OCI-LY1 (cell line): ENCODE results near the gene CMA1.
"Not testable (repeated sequence)": the region's sequence is repeated elsewhere in the genome, so short reads cannot be mapped to it uniquely, and the experiment has no call there.

ENCODE experiments used
- H2AFZ ChIP-seq: fragments of 200-600 bp; sonication (generic), shearing (Covaris generic); 2 replicates; pipeline ENCODE4 v1.6.0; 2014; ENCODE audit warnings: antibody characterized with exemption, mild to moderate bottlenecking, low read length
- H3F3A ChIP-seq: fragments of 200-600 bp; sonication (generic), shearing (Covaris generic); 2 replicates; pipeline ENCODE4 v1.6.0; 2014; ENCODE audit warnings: mild to moderate bottlenecking, antibody characterized with exemption, low read length, moderate library complexity; ENCODE audit not compliant: insufficient read depth
- H3K27ac ChIP-seq: fragments of 200-600 bp; sonication (generic); 2 replicates; pipeline ENCODE4 v1.5.1; 2014; ENCODE audit warnings: low read length, mixed run types, mild to moderate bottlenecking, low read depth; ENCODE audit not compliant: poor library complexity, severe bottlenecking
- H3K27me3 ChIP-seq: fragments of 200-600 bp; sonication (generic); 2 replicates; pipeline ENCODE4 v1.6.0; 2014; ENCODE audit warnings: antibody characterized with exemption, mild to moderate bottlenecking, low read length, moderate library complexity; ENCODE audit not compliant: insufficient read depth
- H3K36me3 ChIP-seq: fragments of 200-600 bp; sonication (generic); 2 replicates; pipeline ENCODE4 v1.6.1; 2014; ENCODE audit warnings: mild to moderate bottlenecking, antibody characterized with exemption, low read length, moderate library complexity, mixed read lengths; ENCODE audit not compliant: insufficient read depth
- H3K4me1 ChIP-seq: fragments of 200-600 bp; sonication (generic); 2 replicates; pipeline ENCODE4 v1.5.1; 2014; ENCODE audit warnings: mild to moderate bottlenecking, low read length, moderate library complexity; ENCODE audit not compliant: insufficient read depth, severe bottlenecking
- H3K4me2 ChIP-seq: fragments of 200-600 bp; sonication (generic), shearing (Covaris generic); 2 replicates; pipeline ENCODE4 v1.6.1; 2014; ENCODE audit warnings: low read length
- H3K4me3 ChIP-seq: fragments of 200-600 bp; sonication (generic); 2 replicates; pipeline ENCODE4 v1.5.1; 2014; ENCODE audit warnings: low read length, low read depth, mild to moderate bottlenecking, mixed read lengths; ENCODE audit not compliant: poor library complexity, severe bottlenecking
- H3K79me2 ChIP-seq: fragments of 200-600 bp; shearing (Covaris generic); 2 replicates; pipeline ENCODE4 v1.6.1; 2016; ENCODE audit warnings: mixed run types, low read length, mixed read lengths; ENCODE audit not compliant: insufficient read depth
- H3K9ac ChIP-seq: fragments of 200-600 bp; sonication (generic), shearing (Covaris generic); 2 replicates; pipeline ENCODE4 v1.6.1; 2014; ENCODE audit warnings: mild to moderate bottlenecking, low read length, mixed read lengths
- H3K9me2 ChIP-seq: fragments of 200-600 bp; sonication (generic), shearing (Covaris generic); 2 replicates; pipeline ENCODE4 v1.6.1; 2014; ENCODE audit warnings: low read depth, mild to moderate bottlenecking, low read length, mixed read lengths
- H3K9me3 ChIP-seq: fragments of 200-600 bp; shearing (Covaris generic); 2 replicates; pipeline ENCODE4 v1.6.1; 2014; ENCODE audit warnings: low read length, mixed read lengths
- H4K20me1 ChIP-seq: fragments of 200-600 bp; sonication (generic), shearing (Covaris generic); 2 replicates; pipeline ENCODE4 v1.6.0; 2016; ENCODE audit warnings: mild to moderate bottlenecking, low read length; ENCODE audit not compliant: insufficient read depth
- CTCF ChIP-seq: fragments of 200-600 bp; sonication (generic), shearing (Covaris generic); IDR thresholded peaks from 2 replicates; pipeline ENCODE4 v1.5.1; 2017; ENCODE audit warnings: mild to moderate bottlenecking, antibody characterized with exemption, low read length, moderate library complexity, mixed read lengths
- EZH2 ChIP-seq: fragments of 200-600 bp; sonication (generic), shearing (Covaris generic); IDR thresholded peaks from 2 replicates; pipeline ENCODE4 v1.8.0; 2017; ENCODE audit warnings: borderline replicate concordance, mixed run types, mild to moderate bottlenecking, antibody characterized with exemption, low read length, moderate library complexity, mixed read lengths

The CMA1 gene

GRCh38 chr14:24508155-24508840, at the start of gene CMA1:
Gene CMA1 (minus strand): TSS chr14:24508265. CDS start chr14:24508235, 30 bp downstream.
- Histone ChIP-seq H3K36me3 (no peaks in the 10 kb centered on the region), H2AFZ (no peak within 1 kb of the TSS), H3K9me2 (no peaks in the 10 kb centered on the region), H3K4me2 (no peak within 1 kb of the TSS), H3K4me3 (no peak within 1 kb of the TSS), H3K9me3 (no peaks in the 10 kb centered on the region), H3K27ac (no peak within 1 kb of the TSS), H3K27me3 (no peaks in the 10 kb centered on the region), H3K4me1 (no peaks in the 10 kb centered on the region), H3K9ac (no peak within 1 kb of the TSS), H3K79me2 (no peaks in the 10 kb centered on the region), H3F3A (no peaks in the 10 kb centered on the region), H4K20me1 (no peaks in the 10 kb centered on the region)
- no peak for TF ChIP-seq EZH2
- no peak for TF ChIP-seq CTCF

- no peaks in the 10 kb centered on the region for H3K4me1 ChIP-seq
- H3K4me2 ChIP-seq, result no peak overlapping the region
- no peaks in the 10 kb centered on the region for H3F3A ChIP-seq
- H3K27ac ChIP-seq, result no peak overlapping the region
- no peaks in the 10 kb centered on the region for H3K9me2 ChIP-seq
- H3K79me2 ChIP-seq, result no peaks in the 10 kb centered on the region
- H3K27me3 ChIP-seq, result no peaks in the 10 kb centered on the region
- H3K9ac ChIP-seq, result no peak overlapping the region
- no peaks in the 10 kb centered on the region for H3K9me3 ChIP-seq
- H2AFZ ChIP-seq, result no peak overlapping the region
- no peak overlapping the region for H3K4me3 ChIP-seq
- TF ChIP-seq EZH2 (no peak), CTCF (no peak)
- H3K36me3 ChIP-seq, result no peaks in the 10 kb centered on the region
- H4K20me1 ChIP-seq, result no peaks in the 10 kb centered on the region
These were observed 48.7 kb upstream of the CMA1 start for GRCh38 chr14:24556756-24557155.

- not testable (repeated sequence) for H3K9ac ChIP-seq, H3F3A ChIP-seq, H4K20me1 ChIP-seq, H3K4me1 ChIP-seq, H3K36me3 ChIP-seq, H3K4me3 ChIP-seq, H3K27me3 ChIP-seq, H3K9me2 ChIP-seq, H3K27ac ChIP-seq, H3K79me2 ChIP-seq, H3K9me3 ChIP-seq, H2AFZ ChIP-seq, H3K4me2 ChIP-seq
These were observed 41.0 kb upstream of the CMA1 start for GRCh38 chr14:24549064-24549463.

GRCh38 chr14:24542346-24542936, 34.4 kb upstream of the CMA1 start:
- H3K9me2 ChIP-seq, result no peaks in the 10 kb centered on the region
- no peak for TF ChIP-seq EZH2
- no peak for TF ChIP-seq CTCF
- no peaks in the 10 kb centered on the region for H3F3A ChIP-seq
- no peaks in the 10 kb centered on the region for H3K9me3 ChIP-seq
- no peak overlapping the region for H3K9ac ChIP-seq
- no peaks in the 10 kb centered on the region for H4K20me1 ChIP-seq
- no peaks in the 10 kb centered on the region for H3K36me3 ChIP-seq
- H3K4me1 ChIP-seq, result no peaks in the 10 kb centered on the region
- H3K79me2 ChIP-seq, result no peaks in the 10 kb centered on the region
- no peak overlapping the region for H3K4me3 ChIP-seq
- H2AFZ ChIP-seq, result no peak overlapping the region
- no peak overlapping the region for H3K27ac ChIP-seq
- H3K4me2 ChIP-seq, result no peak overlapping the region
- H3K27me3 ChIP-seq, result no peaks in the 10 kb centered on the region
